ELR (cell line): ENCODE data around the gene ANKRD11.
"Not testable (repeated sequence)": the region's sequence is repeated elsewhere in the genome, so short reads cannot be mapped to it uniquely, and the experiment has no call there.

Experiments
- DNase-seq: peaks from one replicate; pipeline ENCODE4 v3.0.0-alpha.2; 2015; ENCODE audit warnings: low read depth

The ANKRD11 gene

GRCh38 chr16:89314357-89314756 is 176.0 kb downstream of the ANKRD11 start:
- no peak for DNase-seq

DNA sequence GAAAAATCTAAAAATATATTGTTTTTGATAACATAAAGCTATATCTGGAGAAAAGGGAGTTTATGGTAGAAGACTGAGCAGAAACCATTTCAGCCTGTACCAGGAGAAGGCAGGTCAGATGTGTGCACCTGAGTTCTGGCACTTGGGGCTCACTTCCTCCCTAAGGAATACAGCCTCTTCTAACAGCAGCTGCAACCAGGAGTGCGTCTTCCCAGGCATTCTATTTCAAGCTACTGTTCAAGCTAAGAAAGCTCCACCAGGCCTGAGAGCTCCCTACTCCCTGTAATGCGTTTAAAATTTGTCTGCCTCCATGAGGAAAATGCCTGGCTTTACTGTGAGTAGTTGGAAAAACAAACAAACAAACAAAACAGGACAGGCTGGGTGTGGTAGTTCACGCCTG is 176.8 kb downstream of the ANKRD11 start:
- DNase-seq = no peak

- DNase-seq = no peak
Observed at GRCh38 chr16:89312598-89313299, 177.6 kb downstream of the ANKRD11 start.

GRCh38 chr16:89312194-89312593 is 178.2 kb downstream of the ANKRD11 start:
- no peak for DNase-seq

GRCh38 chr16:89311636-89312035 is 178.7 kb downstream of the ANKRD11 start:
- DNase-seq = no peak

GRCh38 chr16:89309438-89310122 is 180.8 kb downstream of the ANKRD11 start:
- no peak for DNase-seq

GRCh38 chr16:89308391-89309333 is 181.7 kb downstream of the ANKRD11 start:
- no peak for DNase-seq

- no peak for DNase-seq
Observed at GRCh38 chr16:89307421-89307805, 182.9 kb downstream of the ANKRD11 start.

DNA sequence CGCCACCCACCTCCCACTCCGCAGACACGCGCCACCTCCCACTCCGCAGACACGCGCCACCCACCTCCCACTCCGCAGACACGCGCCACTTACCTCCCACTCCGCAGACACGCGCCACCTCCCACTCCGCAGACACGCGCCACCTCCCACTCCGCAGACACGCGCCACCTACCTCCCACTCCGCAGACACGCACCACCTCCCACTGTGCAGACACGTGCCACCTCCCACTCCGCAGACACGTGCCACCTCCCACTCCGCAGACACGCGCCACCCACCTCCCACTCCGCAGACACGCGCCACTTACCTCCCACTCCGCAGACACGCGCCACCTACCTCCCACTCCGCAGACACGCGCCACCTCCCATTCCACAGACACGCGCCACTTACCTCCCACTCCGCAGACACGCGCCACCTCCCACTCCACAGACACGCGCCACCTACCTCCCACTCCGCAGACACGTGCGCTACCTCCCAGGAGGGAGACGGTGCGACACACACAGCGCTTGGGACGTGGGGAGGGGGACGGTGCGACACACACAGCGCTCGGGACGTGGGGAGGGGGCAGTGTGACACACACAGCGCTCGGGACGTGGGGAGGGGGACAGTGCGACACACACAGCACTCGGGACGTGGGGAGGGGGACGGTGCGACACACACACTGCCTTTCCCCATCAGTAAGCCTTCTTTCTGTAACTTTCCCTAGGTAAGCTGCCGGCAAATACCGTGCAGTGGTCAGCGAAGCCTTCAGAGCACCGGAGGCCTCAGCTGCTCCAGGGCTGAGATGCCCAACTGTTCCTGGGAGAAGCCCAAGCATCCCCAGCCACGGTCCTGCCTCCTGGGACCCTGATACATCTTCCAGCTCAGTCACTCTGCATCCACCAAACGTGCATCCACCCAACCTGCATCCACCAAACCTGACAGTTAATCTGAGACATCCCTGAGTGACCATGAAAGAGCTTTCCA is 183.6 kb downstream of the ANKRD11 start:
- not testable (repeated sequence) for DNase-seq

DNA sequence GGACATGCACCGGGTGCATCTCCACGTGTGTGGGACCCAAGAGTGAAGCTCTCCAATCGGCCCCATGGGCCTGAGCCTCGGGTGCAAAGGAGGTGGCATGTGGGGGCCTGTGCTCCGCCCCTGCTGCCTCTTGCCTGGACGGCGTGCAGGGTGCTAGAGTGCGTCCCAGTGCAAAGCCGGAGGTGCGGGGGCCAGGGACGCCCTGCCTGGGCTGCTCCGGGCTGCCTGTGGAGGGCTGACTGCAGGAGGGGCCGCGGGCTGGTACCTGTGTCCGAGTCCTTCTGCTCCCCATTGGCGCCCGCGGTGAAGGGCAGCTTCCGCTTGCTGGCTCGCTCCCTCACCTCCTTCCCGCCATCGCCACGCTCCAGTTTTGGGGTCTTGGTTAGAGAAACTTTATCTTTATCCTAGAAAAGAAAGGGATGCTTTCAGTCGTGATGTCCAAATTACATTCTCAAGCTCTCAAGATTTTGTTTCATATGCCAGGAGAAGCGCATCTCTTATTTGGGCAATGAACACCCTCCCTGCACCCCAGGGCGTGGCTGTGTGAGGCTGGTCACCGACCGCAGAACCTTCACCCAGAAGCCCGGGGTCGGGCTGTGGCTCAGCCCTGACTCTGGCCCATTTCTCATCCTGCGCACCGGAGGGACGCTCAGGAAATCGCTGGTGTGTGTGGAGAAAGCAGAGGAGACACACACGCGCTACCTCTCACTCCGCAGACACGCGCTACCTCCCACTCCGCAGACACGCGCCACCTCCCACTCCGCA is 185.2 kb downstream of the ANKRD11 start:
- DNase-seq = no peak

- no peak for DNase-seq
Observed at GRCh38 chr16:89304181-89304851, 186.0 kb downstream of the ANKRD11 start.

DNA sequence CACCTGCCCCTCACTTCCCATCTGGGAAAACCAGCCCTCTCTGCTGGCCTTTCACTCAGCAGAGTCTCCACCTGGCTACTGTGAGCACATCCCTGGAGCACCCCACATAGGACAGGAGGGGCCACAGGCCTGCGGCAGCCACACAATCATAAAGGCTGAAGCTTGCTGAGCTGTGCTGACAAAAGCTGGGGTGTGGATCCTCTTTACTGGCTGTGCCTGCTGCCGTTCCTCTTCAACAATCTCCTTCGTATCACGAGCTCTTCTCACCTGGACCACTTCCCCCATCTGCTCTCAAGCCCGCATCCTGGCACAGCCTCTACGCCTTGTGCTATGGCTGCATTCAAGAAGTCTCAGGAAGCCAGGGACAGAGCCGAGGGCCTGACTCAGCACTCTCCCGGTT is 186.7 kb downstream of the ANKRD11 start:
- DNase-seq = no peak

GRCh38 chr16:89300976-89301360 is 189.4 kb downstream of the ANKRD11 start:
- DNase-seq = no peak

GRCh38 chr16:89300311-89300975 is 189.9 kb downstream of the ANKRD11 start:
- DNase-seq = no peak

DNA sequence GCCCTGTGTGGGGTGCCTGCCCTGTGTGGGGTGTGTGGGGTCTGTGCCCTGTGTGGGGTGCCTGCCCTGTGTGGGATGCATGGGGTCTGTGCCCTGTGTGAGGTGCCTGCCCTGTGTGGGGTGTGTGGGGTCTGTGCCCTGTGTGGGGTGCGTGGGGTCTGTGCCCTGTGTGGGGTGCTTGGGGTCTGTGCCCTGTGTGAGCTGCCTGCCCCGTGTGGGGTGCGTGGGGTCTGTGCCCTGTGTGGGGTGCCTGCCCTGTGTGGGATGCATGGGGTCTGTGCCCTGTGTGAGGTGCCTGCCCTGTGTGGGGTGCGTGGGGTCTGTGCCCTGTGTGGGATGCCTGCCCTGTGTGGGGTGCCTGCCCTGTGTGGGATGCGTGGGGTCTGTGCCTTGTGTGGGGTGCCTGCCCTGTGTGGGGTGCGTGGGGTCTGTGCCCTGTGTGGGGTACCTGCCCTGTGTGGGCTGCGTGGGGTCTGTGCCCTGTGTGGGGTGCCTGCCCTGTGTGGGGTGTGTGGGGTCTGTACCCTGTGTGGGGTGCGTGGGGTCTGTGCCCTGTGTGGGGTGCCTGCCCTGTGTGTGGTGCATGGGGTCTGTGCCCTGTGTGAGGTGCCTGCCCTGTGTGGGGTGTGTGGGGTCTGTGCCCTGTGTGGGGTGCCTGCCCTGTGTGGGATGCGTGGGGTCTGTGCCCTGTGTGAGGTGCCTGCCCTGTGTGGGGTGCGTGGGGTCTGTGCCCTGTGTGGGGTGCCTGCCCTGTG is 190.8 kb downstream of the ANKRD11 start:
- DNase-seq = not testable (repeated sequence)

DNA sequence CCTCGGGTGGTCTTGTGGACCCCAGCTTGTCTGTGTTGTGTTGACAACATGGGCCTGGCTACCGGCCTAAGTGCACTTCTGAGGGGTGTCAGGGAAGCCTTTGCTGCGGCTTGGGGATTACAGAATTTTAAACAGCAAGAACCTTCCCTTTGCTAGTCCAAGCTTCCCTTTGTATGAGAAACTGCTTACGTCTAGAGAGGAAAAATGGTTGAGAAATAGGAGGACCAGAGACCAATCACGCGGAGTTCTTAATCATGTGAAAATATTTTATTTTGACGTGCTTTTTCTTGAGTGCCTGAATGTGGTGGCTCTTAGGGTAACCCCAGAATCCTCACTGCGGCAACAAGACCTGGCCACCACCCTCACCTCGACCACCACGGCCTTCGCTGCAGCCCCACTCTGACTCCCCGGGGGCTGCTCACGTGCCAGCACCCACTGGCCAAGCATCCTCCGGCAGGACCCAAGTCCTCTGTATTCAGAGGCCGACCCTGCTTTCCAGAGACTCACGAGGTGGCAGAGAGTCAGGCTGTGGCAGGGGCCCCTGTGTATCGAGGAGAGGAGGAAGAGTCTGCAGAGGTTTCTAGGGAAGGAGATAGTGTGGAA is 191.6 kb downstream of the ANKRD11 start:
- DNase-seq = no peak

DNA sequence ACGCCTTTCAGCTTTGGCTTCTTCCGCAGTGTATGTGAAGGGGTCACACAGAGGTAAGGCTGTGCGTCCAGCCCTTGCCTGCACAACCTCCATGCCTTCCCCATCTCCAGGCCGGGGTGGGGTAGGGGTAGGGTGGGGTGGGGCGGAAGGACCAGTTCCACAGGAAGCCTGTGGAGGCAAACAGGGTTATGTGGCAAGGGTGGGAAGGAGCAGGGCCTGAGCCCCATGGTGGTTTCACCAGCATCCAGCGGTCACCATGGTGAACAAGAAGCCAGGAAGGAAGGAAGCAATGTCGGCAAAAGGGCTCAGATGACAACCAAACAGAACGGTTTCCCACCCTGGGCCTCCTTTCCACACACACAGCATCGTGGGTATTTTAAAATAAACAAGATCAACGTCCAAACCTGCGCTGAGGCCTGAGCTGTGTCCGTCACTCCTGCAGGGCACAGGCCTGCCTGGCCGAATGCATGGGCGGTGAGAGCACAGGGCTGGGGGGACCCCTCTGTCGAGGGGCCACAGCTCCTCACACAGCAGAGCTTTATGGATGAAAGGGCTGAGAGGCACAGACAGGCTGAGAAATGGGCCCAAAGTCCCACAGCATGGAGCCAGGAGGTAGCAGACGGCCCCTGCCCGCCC is 192.3 kb downstream of the ANKRD11 start:
- no peak for DNase-seq
